ENCODE results near the gene BBX.
A peak's percentile ranks its signal among the peaks of the same experiment; 100 is the strongest.

The BBX gene

GRCh38 chr3:107654218-107654617 lies 131.5 kb downstream of the BBX start:
- no peak for DNase-seq (ENCODE audit: low spot score)

GRCh38 chr3:107657971-107658370 lies 135.2 kb downstream of the BBX start:
- DNase-seq (ENCODE audit: low spot score): no peak

GRCh38 chr3:107660306-107660976 lies 137.7 kb downstream of the BBX start:
- DNase-seq (ENCODE audit: low spot score): no peak

- DNase-seq (ENCODE audit: low spot score): no peak
Observed at GRCh38 chr3:107661447-107662123, 138.8 kb downstream of the BBX start.

GRCh38 chr3:107662124-107662507 lies 139.4 kb downstream of the BBX start:
- DNase-seq (ENCODE audit: low spot score): peak; percentile 8

GRCh38 chr3:107662586-107662985 lies 139.8 kb downstream of the BBX start:
- no peak for DNase-seq (ENCODE audit: low spot score)

- DNase-seq (ENCODE audit: low spot score): no peak
Observed at GRCh38 chr3:107663266-107663665, 140.5 kb downstream of the BBX start.

- DNase-seq (ENCODE audit: low spot score): no peak
Observed at GRCh38 chr3:107664614-107665013, 141.9 kb downstream of the BBX start.

GRCh38 chr3:107665351-107665750 lies 142.6 kb downstream of the BBX start:
- DNase-seq (ENCODE audit: low spot score): no peak

- DNase-seq (ENCODE audit: low spot score): no peak
Observed at GRCh38 chr3:107666853-107667252, 144.1 kb downstream of the BBX start.

- no peak for DNase-seq (ENCODE audit: low spot score)
Observed at GRCh38 chr3:107668416-107668815, 145.7 kb downstream of the BBX start.

- no peak for DNase-seq (ENCODE audit: low spot score)
Observed at GRCh38 chr3:107668963-107669362, 146.2 kb downstream of the BBX start.

GRCh38 chr3:107669669-107670068 lies 146.9 kb downstream of the BBX start:
- no peak for DNase-seq (ENCODE audit: low spot score)

- no peak for DNase-seq (ENCODE audit: low spot score)
Observed at GRCh38 chr3:107670986-107671385, 148.2 kb downstream of the BBX start.

GRCh38 chr3:107674371-107674770 lies 151.6 kb downstream of the BBX start:
- DNase-seq (ENCODE audit: low spot score): peak; percentile 57

GRCh38 chr3:107675233-107675900 lies 152.6 kb downstream of the BBX start:
- no peak for DNase-seq (ENCODE audit: low spot score)

GRCh38 chr3:107676469-107677309 lies 153.9 kb downstream of the BBX start:
- DNase-seq (ENCODE audit: low spot score): no peak

GRCh38 chr3:107679921-107680320 lies 157.2 kb downstream of the BBX start:
- no peak for DNase-seq (ENCODE audit: low spot score)

GRCh38 chr3:107680698-107681097 lies 157.9 kb downstream of the BBX start:
- peak; percentile 12 for DNase-seq (ENCODE audit: low spot score)

- DNase-seq (ENCODE audit: low spot score): no peak
Observed at GRCh38 chr3:107681396-107681795, 158.6 kb downstream of the BBX start.

GRCh38 chr3:107682580-107682979 lies 159.8 kb downstream of the BBX start:
- DNase-seq (ENCODE audit: low spot score): no peak

- DNase-seq (ENCODE audit: low spot score): peak; percentile 31
Observed at GRCh38 chr3:107683447-107683846, 160.7 kb downstream of the BBX start.
